ENCODE data around the gene FAM81A. TPM values are rescaled to one million over a fixed set of nuclear protein-coding genes. Genes with fewer than 3 reads are reported as not detected.
"Not testable (repeated sequence)": the region's sequence is repeated elsewhere in the genome, so short reads cannot be mapped to it uniquely, and the experiment has no call there.

The FAM81A gene
- total and polyA plus RNA-seq, 5 donors, result 1.0 to 4.1 (median 1.6) TPM

- DNase-seq, result no peak
- H3K4me3 ChIP-seq (ENCODE audit: low read length), result no peak overlapping the region
- H3K4me1 ChIP-seq (ENCODE audit: control insufficient read depth, insufficient read depth, low read length), result no peaks in the 10 kb centered on the region
- intact Hi-C loops (cut with DNase I), result no loop called here
- no peak overlapping the region for H3K27ac ChIP-seq (ENCODE audit: low read length)
- 79% methylated on average over 3 of the region's 3 CpGs for WGBS
- H3K27me3 ChIP-seq (ENCODE audit: control insufficient read depth, insufficient read depth), result no peaks in the 10 kb centered on the region
- H3K9me3 ChIP-seq (ENCODE audit: control insufficient read depth, low read length), result no peaks in the 10 kb centered on the region
- no peak for ATAC-seq
Observed at GRCh38 chr15:59446232-59446957, 8.4 kb downstream of the FAM81A start.

- no peak overlapping the region for H3K4me3 ChIP-seq (ENCODE audit: low read length)
- DNase-seq (no peak), ATAC-seq (no peak)
- H3K9me3 ChIP-seq (ENCODE audit: control insufficient read depth, low read length), result no peaks in the 10 kb centered on the region
- no peak overlapping the region for H3K27ac ChIP-seq (ENCODE audit: low read length)
- intact Hi-C loops (cut with DNase I), result no loop called here
- H3K27me3 ChIP-seq (ENCODE audit: control insufficient read depth, insufficient read depth), result no peaks in the 10 kb centered on the region
- H3K4me1 ChIP-seq (ENCODE audit: control insufficient read depth, insufficient read depth, low read length), result no peaks in the 10 kb centered on the region
- 96% methylated on average over 1 of the region's 1 CpG for WGBS
Observed at GRCh38 chr15:59447367-59447766, 9.4 kb downstream of the FAM81A start.

GRCh38 chr15:59448871-59449270 lies 10.9 kb downstream of the FAM81A start:
- intact Hi-C loops (cut with DNase I), result no loop called here
- H3K27me3 ChIP-seq (ENCODE audit: control insufficient read depth, insufficient read depth), result no peaks in the 10 kb centered on the region
- no peaks in the 10 kb centered on the region for H3K4me1 ChIP-seq (ENCODE audit: control insufficient read depth, insufficient read depth, low read length)
- no peak overlapping the region for H3K27ac ChIP-seq (ENCODE audit: low read length)
- H3K9me3 ChIP-seq (ENCODE audit: control insufficient read depth, low read length), result no peaks in the 10 kb centered on the region
- DNase-seq (no peak), ATAC-seq (no peak)
- no peak overlapping the region for H3K4me3 ChIP-seq (ENCODE audit: low read length)

- H3K4me3 ChIP-seq (ENCODE audit: low read length), result no peak overlapping the region
- 94% methylated on average over 2 of the region's 2 CpGs for WGBS
- H3K27me3 ChIP-seq (ENCODE audit: control insufficient read depth, insufficient read depth), result no peaks in the 10 kb centered on the region
- DNase-seq (no peak), ATAC-seq (no peak)
- no peaks in the 10 kb centered on the region for H3K4me1 ChIP-seq (ENCODE audit: control insufficient read depth, insufficient read depth, low read length)
- intact Hi-C loops (cut with DNase I), result no loop called here
- H3K9me3 ChIP-seq (ENCODE audit: control insufficient read depth, low read length), result no peaks in the 10 kb centered on the region
- no peak overlapping the region for H3K27ac ChIP-seq (ENCODE audit: low read length)
Observed at GRCh38 chr15:59453474-59454215, 15.7 kb downstream of the FAM81A start.

DNA sequence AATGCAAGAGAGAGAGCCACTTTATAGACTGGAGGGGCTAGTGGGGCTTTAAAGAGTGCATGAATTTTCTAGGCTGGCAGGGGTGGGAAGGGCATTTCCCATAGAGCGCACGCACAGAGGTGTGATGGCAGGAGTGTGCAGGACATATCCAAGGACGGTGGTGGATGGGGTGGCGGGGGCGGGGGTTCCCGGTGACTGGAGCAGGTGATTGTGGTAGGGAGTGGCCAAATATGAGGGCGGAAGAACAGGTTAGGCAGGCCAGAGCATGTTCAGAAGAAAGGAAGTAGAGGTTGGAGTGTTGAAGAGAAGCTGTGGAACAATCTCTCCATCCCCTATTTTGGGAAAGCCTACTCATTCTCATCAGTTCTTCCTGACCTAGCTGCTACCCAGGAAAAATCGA lies 18.1 kb downstream of the FAM81A start:
- DNase-seq, result no peak
- Histone ChIP-seq H3K27ac (ENCODE audit: low read length) (no peak overlapping the region), H3K4me3 (ENCODE audit: low read length) (no peak overlapping the region), H3K9me3 (ENCODE audit: control insufficient read depth, low read length) (no peaks in the 10 kb centered on the region), H3K27me3 (ENCODE audit: control insufficient read depth, insufficient read depth) (no peaks in the 10 kb centered on the region), H3K4me1 (ENCODE audit: control insufficient read depth, insufficient read depth, low read length) (no peaks in the 10 kb centered on the region)
- 80% methylated on average over 8 of the region's 8 CpGs for WGBS
- intact Hi-C loops (cut with DNase I), result no loop called here
- ATAC-seq, result no peak

DNA sequence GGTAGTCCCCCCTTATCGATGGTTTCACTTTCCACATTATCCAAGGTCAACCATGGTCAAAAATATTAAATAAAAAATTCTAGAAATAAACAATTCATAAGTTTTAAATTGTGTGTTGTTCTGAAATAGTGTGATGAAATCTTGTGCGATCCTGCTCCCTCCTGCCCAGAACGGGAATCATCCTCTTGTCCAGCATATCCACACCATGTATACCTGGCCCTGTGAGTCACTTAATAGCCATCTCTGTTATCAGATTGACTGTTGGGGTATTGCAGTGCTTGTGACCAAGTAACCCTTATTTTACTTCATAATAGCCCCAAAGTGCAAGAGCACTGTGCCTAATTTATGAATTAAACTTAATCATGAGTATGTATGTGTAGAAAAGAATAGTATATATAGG lies 19.1 kb downstream of the FAM81A start:
- Histone ChIP-seq H3K27me3 (ENCODE audit: control insufficient read depth, insufficient read depth) (no peaks in the 10 kb centered on the region), H3K4me1 (ENCODE audit: control insufficient read depth, insufficient read depth, low read length) (no peaks in the 10 kb centered on the region), H3K9me3 (ENCODE audit: control insufficient read depth, low read length) (no peaks in the 10 kb centered on the region), H3K27ac (ENCODE audit: low read length) (no peak overlapping the region), H3K4me3 (ENCODE audit: low read length) (no peak overlapping the region)
- intact Hi-C loops (cut with DNase I), result no loop called here
- no peak for DNase-seq
- ATAC-seq, result no peak
- 84% methylated on average over 3 of the region's 3 CpGs for WGBS

- Histone ChIP-seq H3K27me3 (ENCODE audit: control insufficient read depth, insufficient read depth) (no peaks in the 10 kb centered on the region), H3K4me3 (ENCODE audit: low read length) (no peak overlapping the region), H3K9me3 (ENCODE audit: control insufficient read depth, low read length) (no peaks in the 10 kb centered on the region), H3K4me1 (ENCODE audit: control insufficient read depth, insufficient read depth, low read length) (no peaks in the 10 kb centered on the region), H3K27ac (ENCODE audit: low read length) (no peak overlapping the region)
- DNase-seq, result no peak
- no peak for ATAC-seq
- intact Hi-C loops (cut with DNase I), result no loop called here
- WGBS, result 99% methylated on average over 1 of the region's 1 CpG
Observed at GRCh38 chr15:59461521-59461920, 23.5 kb downstream of the FAM81A start.

GRCh38 chr15:59473226-59473625 lies 35.2 kb downstream of the FAM81A start:
- H3K9me3 ChIP-seq (ENCODE audit: control insufficient read depth, low read length), result no peaks in the 10 kb centered on the region
- H3K4me3 ChIP-seq (ENCODE audit: low read length), result no peak overlapping the region
- intact Hi-C loops (cut with DNase I), result no loop called here
- no peak for DNase-seq
- no peaks in the 10 kb centered on the region for H3K4me1 ChIP-seq (ENCODE audit: control insufficient read depth, insufficient read depth, low read length)
- H3K27ac ChIP-seq (ENCODE audit: low read length), result no peak overlapping the region
- 57% methylated on average over 5 of the region's 5 CpGs for WGBS
- no peak for ATAC-seq
- H3K27me3 ChIP-seq (ENCODE audit: control insufficient read depth, insufficient read depth), result no peaks in the 10 kb centered on the region

- H3K4me3 ChIP-seq (ENCODE audit: low read length); H3K4me1 ChIP-seq (ENCODE audit: control insufficient read depth, insufficient read depth, low read length); H3K27me3 ChIP-seq (ENCODE audit: control insufficient read depth, insufficient read depth); intact Hi-C loops (cut with DNase I); H3K27ac ChIP-seq (ENCODE audit: low read length); ATAC-seq; DNase-seq; H3K9me3 ChIP-seq (ENCODE audit: control insufficient read depth, low read length): not testable (repeated sequence)
- 95% methylated on average over 5 of the region's 5 CpGs for WGBS
Observed at GRCh38 chr15:59475161-59475560, 37.2 kb downstream of the FAM81A start.

- 73% methylated on average over 4 of the region's 4 CpGs for WGBS
- Histone ChIP-seq H3K27ac (ENCODE audit: low read length) (no peak overlapping the region), H3K27me3 (ENCODE audit: control insufficient read depth, insufficient read depth) (no peaks in the 10 kb centered on the region), H3K4me3 (ENCODE audit: low read length) (no peak overlapping the region), H3K9me3 (ENCODE audit: control insufficient read depth, low read length) (no peaks in the 10 kb centered on the region), H3K4me1 (ENCODE audit: control insufficient read depth, insufficient read depth, low read length) (no peaks in the 10 kb centered on the region)
- intact Hi-C loops (cut with DNase I), result no loop called here
- no peak for DNase-seq
- peak; percentile 32 to 61 for ATAC-seq
Observed at GRCh38 chr15:59484399-59484798, 46.4 kb downstream of the FAM81A start.

- 94% methylated on average over 4 of the region's 4 CpGs for WGBS
- intact Hi-C loops (cut with DNase I), result no loop called here
- H3K4me1 ChIP-seq (ENCODE audit: control insufficient read depth, insufficient read depth, low read length), result no peaks in the 10 kb centered on the region
- no peak for DNase-seq
- no peaks in the 10 kb centered on the region for H3K9me3 ChIP-seq (ENCODE audit: control insufficient read depth, low read length)
- H3K27ac ChIP-seq (ENCODE audit: low read length), result no peak overlapping the region
- ATAC-seq, result no peak
- H3K27me3 ChIP-seq (ENCODE audit: control insufficient read depth, insufficient read depth), result no peaks in the 10 kb centered on the region
- no peak overlapping the region for H3K4me3 ChIP-seq (ENCODE audit: low read length)
Observed at GRCh38 chr15:59485036-59485435, 47.0 kb downstream of the FAM81A start.

Measured in right cardiac atrium (tissue), 5 donors.